ENCODE data around the gene SLC36A3. TPM values are rescaled to one million over a fixed set of nuclear protein-coding genes. Genes with fewer than 3 reads are reported as not detected.

SLC36A3 gene
- total and polyA plus RNA-seq, 4 donors: not detected

GRCh38 chr5:151251001-151251551, 52.5 kb downstream of the SLC36A3 start:
- H3K27ac ChIP-seq (ENCODE audit: low read depth in 1 of 2, low read length in 1 of 2): no peak overlapping the region
- H3K9me3 ChIP-seq (ENCODE audit: control insufficient read depth in 4 of 4, insufficient read depth in 3 of 4, low read length in 3 of 4): no peaks in the 10 kb centered on the region
- no peaks in the 10 kb centered on the region for H3K36me3 ChIP-seq (ENCODE audit: control insufficient read depth in 4 of 4, insufficient read depth in 4 of 4, low read length in 4 of 4)
- TF ChIP-seq, protein P1, sequence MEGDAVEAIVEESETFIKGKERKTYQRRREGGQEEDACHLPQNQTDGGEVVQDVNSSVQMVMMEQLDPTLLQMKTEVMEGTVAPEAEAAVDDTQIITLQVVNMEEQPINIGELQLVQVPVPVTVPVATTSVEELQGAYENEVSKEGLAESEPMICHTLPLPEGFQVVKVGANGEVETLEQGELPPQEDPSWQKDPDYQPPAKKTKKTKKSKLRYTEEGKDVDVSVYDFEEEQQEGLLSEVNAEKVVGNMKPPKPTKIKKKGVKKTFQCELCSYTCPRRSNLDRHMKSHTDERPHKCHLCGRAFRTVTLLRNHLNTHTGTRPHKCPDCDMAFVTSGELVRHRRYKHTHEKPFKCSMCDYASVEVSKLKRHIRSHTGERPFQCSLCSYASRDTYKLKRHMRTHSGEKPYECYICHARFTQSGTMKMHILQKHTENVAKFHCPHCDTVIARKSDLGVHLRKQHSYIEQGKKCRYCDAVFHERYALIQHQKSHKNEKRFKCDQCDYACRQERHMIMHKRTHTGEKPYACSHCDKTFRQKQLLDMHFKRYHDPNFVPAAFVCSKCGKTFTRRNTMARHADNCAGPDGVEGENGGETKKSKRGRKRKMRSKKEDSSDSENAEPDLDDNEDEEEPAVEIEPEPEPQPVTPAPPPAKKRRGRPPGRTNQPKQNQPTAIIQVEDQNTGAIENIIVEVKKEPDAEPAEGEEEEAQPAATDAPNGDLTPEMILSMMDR (IDR thresholded peaks at IDR 0.05; ENCODE audit: control extremely low read depth, extremely low read depth): no peak
- WGBS, 2 donors: 90 to 92% methylated on average over 5 of the region's 5 CpGs
- no peak for DNase-seq
- no peaks in the 10 kb centered on the region for H3K27me3 ChIP-seq (ENCODE audit: control insufficient read depth in 3 of 3, insufficient read depth in 3 of 3, low read length in 2 of 3)
- no peak overlapping the region for H3K4me3 ChIP-seq
- no peak overlapping the region for H3K9ac ChIP-seq (ENCODE audit: insufficient read depth in 1 of 2, low read length in 2 of 2)
- no peak for ATAC-seq (ENCODE audit: insufficient read depth, low FRiP score)
- peaks cover 5 to 11% (median 7%) of the 10 kb centered on the region in 5 donors for H3K4me1 ChIP-seq (ENCODE audit: control insufficient read depth in 5 of 5, insufficient read depth in 5 of 5, low read length in 5 of 5)

- 92% methylated on average over 10 of the region's 10 CpGs for WGBS, 2 donors
- H3K4me3 ChIP-seq: no peak overlapping the region
- no peaks in the 10 kb centered on the region for H3K9me3 ChIP-seq (ENCODE audit: control insufficient read depth in 4 of 4, insufficient read depth in 3 of 4, low read length in 3 of 4)
- DNase-seq (no peak), ATAC-seq (ENCODE audit: insufficient read depth, low FRiP score) (no peak)
- no peaks in the 10 kb centered on the region for H3K27me3 ChIP-seq (ENCODE audit: control insufficient read depth in 3 of 3, insufficient read depth in 3 of 3, low read length in 2 of 3)
- peaks cover 5 to 11% (median 6%) of the 10 kb centered on the region in 5 donors for H3K4me1 ChIP-seq (ENCODE audit: control insufficient read depth in 5 of 5, insufficient read depth in 5 of 5, low read length in 5 of 5)
- H3K36me3 ChIP-seq (ENCODE audit: control insufficient read depth in 4 of 4, insufficient read depth in 4 of 4, low read length in 4 of 4): no peaks in the 10 kb centered on the region
- TF ChIP-seq, protein P1 (IDR thresholded peaks at IDR 0.05; ENCODE audit: control extremely low read depth, extremely low read depth): no peak
- no peak overlapping the region for H3K9ac ChIP-seq (ENCODE audit: insufficient read depth in 1 of 2, low read length in 2 of 2)
- H3K27ac ChIP-seq (ENCODE audit: low read depth in 1 of 2, low read length in 1 of 2): no peak overlapping the region
These were observed 53.1 kb downstream of the SLC36A3 start for GRCh38 chr5:151250346-151251000.

GRCh38 chr5:151249281-151249680, 54.3 kb downstream of the SLC36A3 start:
- no peaks in the 10 kb centered on the region for H3K27me3 ChIP-seq (ENCODE audit: control insufficient read depth in 3 of 3, insufficient read depth in 3 of 3, low read length in 2 of 3)
- no peaks in the 10 kb centered on the region for H3K9me3 ChIP-seq (ENCODE audit: control insufficient read depth in 4 of 4, insufficient read depth in 3 of 4, low read length in 3 of 4)
- no peak overlapping the region for H3K9ac ChIP-seq (ENCODE audit: insufficient read depth in 1 of 2, low read length in 2 of 2)
- no peak overlapping the region for H3K4me3 ChIP-seq
- DNase-seq (no peak), ATAC-seq (ENCODE audit: insufficient read depth, low FRiP score) (no peak)
- H3K36me3 ChIP-seq (ENCODE audit: control insufficient read depth in 4 of 4, insufficient read depth in 4 of 4, low read length in 4 of 4): no peaks in the 10 kb centered on the region
- peaks cover 2 to 10% (median 6%) of the 10 kb centered on the region in 5 donors for H3K4me1 ChIP-seq (ENCODE audit: control insufficient read depth in 5 of 5, insufficient read depth in 5 of 5, low read length in 5 of 5)
- H3K27ac ChIP-seq (ENCODE audit: low read depth in 1 of 2, low read length in 1 of 2): no peak overlapping the region
- TF ChIP-seq, protein P1 (IDR thresholded peaks at IDR 0.05; ENCODE audit: control extremely low read depth, extremely low read depth): no peak
- WGBS, 2 donors: 73 to 88% methylated on average over 5 of the region's 5 CpGs
